Measurements from ENCODE around the gene YPEL2.
A peak's percentile ranks its signal among the peaks of the same experiment; 100 is the strongest.
"Not testable (repeated sequence)": the region's sequence is repeated elsewhere in the genome, so short reads cannot be mapped to it uniquely, and the experiment has no call there.

YPEL2 gene

GRCh38 chr17:59331129-59331928 lies at the start of gene YPEL2:
Gene YPEL2, plus strand, starts transcription at chr17:59331655. Its CDS starts 21,755 bp downstream, at chr17:59353410.
- DNase-seq (ENCODE audit: low read depth) = peak; percentile 83

GRCh38 chr17:59284317-59284716 lies 47.1 kb upstream of the YPEL2 start:
- DNase-seq (ENCODE audit: low read depth) = no peak

- no peak for DNase-seq (ENCODE audit: low read depth)
These were observed 44.0 kb upstream of the YPEL2 start for GRCh38 chr17:59287452-59287851.

DNA sequence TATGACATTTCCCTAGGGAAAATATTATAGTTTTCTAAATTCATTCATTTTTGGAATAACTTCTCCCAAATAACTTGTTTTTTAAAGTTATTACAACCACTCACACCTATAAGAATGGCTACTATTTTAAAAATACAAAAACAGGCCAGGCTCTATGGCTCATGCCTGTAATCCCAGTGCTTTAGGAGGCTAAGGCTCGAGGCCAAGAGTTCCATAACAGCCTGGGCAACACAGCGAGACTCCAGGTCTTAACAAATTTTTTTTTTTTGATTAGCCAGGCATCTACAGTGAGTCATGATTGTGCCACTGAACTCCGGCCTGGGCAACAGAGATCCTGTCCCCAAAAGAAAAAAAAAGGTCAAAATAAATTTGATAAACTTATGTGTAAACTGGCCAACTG lies 43.6 kb upstream of the YPEL2 start:
- DNase-seq (ENCODE audit: low read depth) = no peak

- no peak for DNase-seq (ENCODE audit: low read depth)
These were observed 41.5 kb upstream of the YPEL2 start for GRCh38 chr17:59289981-59290301.

- DNase-seq (ENCODE audit: low read depth) = not testable (repeated sequence)
These were observed 41.0 kb upstream of the YPEL2 start for GRCh38 chr17:59290302-59290998.

DNA sequence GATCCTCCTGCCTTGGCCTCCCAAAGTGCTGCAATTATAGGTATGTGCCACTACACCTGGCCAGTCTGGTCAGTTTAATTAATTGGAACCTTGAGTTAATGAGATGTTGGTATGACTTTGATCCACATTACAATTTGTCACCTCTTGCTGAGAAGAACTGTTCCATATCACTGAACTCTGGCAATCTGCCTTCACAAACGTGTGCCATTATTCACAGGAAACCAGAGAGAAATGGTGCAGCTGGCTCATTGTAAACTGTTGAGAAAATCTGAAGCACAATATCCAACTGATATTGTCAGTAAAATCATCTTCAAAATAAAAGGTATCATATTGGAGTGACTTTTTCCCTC lies 39.3 kb upstream of the YPEL2 start:
- DNase-seq (ENCODE audit: low read depth) = no peak

GRCh38 chr17:59296190-59296589 lies 35.3 kb upstream of the YPEL2 start:
- no peak for DNase-seq (ENCODE audit: low read depth)

DNA sequence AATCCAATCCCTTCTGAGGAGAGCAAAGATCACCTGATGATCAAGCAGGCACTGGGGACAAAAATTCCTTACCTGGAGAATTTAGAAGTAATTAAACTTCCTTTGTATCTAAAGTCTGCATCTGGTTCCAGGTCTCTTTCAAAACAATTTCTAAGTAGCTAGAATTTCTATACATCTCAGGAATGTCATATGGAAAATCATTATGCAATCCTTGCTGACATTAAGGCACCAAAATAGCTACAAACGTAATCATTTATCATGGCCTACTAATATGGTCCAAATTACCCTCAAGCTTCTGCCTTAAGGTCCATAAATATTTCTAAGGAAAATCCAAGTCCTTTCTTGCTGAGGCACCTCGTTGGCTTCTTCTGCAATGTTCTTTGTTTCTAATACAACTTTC lies 32.9 kb upstream of the YPEL2 start:
- DNase-seq (ENCODE audit: low read depth) = no peak

DNA sequence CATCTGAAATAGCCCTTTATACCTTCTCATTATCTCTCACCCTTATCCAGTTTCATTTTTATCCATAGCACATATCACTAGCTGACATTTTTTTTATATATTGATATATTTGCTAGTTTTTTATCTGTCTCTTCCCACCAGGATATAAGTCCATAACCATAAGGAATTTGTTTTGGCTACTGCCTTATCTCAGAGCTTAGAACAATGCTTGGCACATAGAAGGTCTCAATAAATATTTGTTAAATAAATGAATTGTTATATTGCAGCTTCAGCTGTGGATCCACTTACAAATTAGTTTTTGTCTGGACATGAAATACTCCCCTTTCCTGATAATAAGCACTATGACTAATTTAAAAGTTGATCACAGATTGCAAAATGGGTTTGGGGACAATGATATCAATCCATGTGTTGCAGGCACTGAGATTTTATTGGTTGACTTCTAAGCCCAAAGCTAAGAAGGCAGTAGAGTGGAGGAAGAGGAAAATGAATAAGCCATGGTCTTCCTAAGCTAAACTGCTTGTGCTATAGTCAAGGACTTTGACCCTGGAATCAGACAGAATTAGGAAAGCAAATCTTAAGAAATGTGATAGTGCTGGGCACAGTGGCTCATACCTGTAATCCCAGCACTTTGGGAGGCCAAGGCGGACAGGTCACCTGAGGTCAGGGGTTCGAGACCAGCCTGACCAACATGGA lies 31.9 kb upstream of the YPEL2 start:
- no peak for DNase-seq (ENCODE audit: low read depth)

DNA sequence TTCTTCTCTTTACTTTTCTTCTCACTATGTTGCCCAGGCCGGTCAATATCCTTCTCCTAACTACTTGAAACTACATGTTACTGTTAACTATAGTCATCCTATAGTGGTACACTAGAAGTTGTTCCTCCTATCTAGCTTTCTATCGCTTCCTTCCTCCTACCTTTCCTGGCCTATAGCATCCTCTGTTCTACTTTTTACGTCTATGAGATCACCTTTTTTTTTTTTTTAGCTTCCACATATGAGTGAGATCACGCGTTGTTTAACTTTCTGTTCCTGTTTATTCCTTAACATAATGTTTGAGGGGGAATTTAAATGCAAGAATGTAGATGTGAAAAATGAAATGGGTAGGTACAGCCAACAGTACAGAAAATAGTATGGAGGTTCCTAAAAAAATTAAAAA lies 30.5 kb upstream of the YPEL2 start:
- DNase-seq (ENCODE audit: low read depth) = no peak

- no peak for DNase-seq (ENCODE audit: low read depth)
These were observed 26.6 kb upstream of the YPEL2 start for GRCh38 chr17:59304811-59305210.

- DNase-seq (ENCODE audit: low read depth) = no peak
These were observed 21.1 kb upstream of the YPEL2 start for GRCh38 chr17:59310263-59310920.

- no peak for DNase-seq (ENCODE audit: low read depth)
These were observed 20.4 kb upstream of the YPEL2 start for GRCh38 chr17:59311051-59311468.

DNA sequence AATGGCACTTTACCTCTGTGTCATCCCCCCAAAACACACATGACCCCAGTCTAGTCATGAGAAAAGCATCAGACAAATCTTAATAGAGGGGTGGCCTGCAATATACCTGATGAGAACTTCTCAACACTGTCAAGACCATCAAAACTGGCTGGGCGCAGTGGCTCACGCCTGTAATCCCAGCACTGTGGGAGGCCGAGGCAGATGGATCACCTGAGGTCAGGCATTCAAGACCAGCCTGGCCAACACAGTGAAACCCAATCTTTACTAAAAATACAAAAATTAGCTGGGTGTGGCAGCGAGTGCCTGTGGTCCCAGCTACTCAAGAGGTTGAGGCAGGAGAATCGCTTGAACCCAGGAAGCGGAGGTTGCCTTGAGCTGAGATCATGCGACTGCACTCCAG lies 19.9 kb upstream of the YPEL2 start:
- DNase-seq (ENCODE audit: low read depth) = not testable (repeated sequence)

- DNase-seq (ENCODE audit: low read depth) = no peak
These were observed 15.6 kb upstream of the YPEL2 start for GRCh38 chr17:59315866-59316265.

DNA sequence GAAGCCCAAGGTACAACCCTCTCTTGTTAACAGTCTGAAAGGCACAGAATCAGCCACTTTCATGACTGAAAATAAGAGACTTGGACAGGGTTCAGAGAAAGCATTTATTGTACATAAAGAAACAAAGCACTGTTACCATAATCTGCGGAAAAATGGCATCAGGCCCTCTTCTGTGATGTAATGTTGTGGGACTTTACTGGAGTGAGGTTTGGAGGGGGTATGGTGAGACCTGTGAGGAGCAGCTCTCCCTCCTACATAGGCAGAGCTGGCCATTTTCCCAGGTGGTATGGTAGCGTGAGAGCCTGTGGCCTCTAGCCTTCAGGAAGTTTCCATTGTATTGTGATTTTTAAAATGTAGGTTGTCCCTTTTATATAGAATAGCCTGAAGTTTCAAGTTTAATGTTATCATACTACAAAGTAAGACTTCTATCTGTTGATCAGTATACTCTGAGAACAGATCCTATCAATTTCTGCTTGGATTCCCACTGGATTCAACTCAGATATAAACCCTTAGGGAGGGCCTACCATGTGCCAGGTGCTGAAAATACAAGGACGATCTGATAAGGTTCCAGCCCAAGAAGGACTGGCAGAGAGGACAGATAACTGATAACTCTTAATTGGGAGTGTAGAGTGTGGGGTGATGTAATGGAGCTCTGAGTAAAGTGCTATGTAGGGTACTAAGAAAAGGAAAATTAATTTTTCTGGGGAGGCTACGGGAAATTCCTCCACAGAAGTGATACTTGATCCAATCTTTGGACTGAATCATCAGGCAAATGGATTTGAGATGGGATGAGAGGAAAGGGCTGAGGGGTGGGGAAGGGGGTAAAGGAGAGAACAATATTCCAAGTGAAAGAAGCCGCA lies 4.1 kb upstream of the YPEL2 start:
- no peak for DNase-seq (ENCODE audit: low read depth)

GRCh38 chr17:59327981-59328290 lies 3.5 kb upstream of the YPEL2 start:
- DNase-seq (ENCODE audit: low read depth) = no peak

DNA sequence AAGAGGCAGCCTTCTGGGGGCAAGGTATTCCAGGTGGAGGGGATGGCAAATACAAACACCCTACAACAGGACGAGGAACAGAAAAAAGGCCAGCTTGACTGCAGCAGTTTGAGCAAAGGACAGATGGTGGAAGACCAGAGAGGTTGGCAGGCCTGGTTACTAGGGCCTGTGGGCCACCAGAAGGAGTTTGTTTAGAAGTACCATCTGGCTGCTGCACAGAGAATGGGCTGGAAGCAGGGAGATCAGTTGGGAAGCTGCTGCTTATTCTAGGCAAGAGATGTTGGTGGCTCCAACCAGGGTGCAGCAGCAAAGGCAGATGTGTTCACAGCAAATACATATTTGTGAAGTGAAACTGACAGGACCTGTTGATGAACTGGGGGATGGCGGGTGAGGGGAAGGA lies 2.9 kb upstream of the YPEL2 start:
- no peak for DNase-seq (ENCODE audit: low read depth)

DNA sequence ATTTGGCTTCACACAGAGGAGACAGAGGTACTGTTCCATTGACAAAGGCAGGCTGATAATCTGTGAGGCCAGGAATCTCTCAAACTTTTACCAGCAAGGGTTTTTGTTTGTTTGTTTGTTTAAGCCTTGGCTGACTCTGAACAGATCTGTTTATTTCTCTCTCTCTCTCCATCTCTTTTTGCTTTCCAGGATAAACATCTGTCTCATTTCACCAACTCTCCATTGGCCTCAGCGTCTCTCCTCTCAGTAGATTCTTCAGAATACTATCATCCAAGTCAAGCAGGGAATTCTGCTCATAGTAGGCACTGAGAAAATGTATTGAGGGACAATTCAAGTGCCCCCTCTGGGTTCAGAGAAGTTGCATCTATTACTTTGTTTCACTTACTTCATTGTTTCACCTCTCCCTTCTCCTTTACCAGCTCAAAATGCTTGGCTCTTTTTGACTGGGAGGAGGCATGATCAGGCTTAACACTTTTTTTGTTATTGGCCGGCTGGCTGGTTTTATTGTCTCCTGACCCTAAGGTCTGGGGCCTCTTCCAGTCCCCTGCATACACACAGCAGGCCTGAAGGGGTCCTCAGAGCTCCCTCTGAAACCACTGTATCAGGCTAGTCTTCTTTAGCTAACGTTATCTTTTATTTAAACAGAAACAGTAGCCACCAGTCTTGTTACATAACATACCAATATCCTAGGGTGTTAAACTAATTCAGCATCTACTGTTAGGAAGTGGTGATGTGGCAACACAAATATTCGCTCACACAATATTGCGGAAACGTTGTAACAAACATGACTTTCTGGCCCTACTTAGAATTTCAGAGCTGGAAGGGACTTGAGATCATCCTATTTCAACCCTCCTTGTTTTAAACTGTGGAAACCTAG lies 2.0 kb upstream of the YPEL2 start:
- DNase-seq (ENCODE audit: low read depth) = no peak

Measured in stimulated activated CD8-positive, alpha-beta memory T cell treated with anti-CD3 and anti-CD28 coated beads, Interleukin-4, amount 100 ng/mL, for 24 hours (primary cell).